ENCODE data around the gene TEX52. TPM values are rescaled to one million over a fixed set of nuclear protein-coding genes. Genes with fewer than 3 reads are reported as not detected.

The TEX52 gene
- total RNA-seq, 1 donor from 2014 or later = not detected

DNA sequence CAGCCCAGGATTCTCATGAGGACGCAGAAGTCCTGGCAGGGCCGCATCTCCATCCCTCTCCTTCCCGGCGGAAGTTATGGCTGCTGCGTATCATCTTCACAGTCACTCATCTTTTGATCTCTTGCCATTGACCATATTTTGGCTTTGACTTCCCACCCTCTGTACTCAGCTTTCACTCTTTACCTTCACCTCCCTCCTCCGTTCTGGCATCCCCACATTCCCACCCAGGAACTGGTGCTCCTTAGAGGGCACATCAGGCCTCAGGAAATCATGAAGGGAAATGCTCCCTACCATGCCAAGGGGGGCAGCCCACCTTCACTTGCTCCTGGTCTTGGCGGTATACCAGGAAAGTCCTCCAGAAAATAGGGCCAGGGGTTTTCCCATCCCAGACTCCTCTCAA lies 1.3 kb downstream of the TEX52 start:
- no peak for DNase-seq (ENCODE audit: low read depth, low spot score)
- H3K36me3 Mint-ChIP-seq (ENCODE audit: low read depth) = no peaks in the 10 kb centered on the region
- no peaks in the 10 kb centered on the region for H3K27me3 Mint-ChIP-seq (ENCODE audit: low read depth)
- no peaks in the 10 kb centered on the region for H3K9me3 Mint-ChIP-seq
- no peak overlapping the region for H3K27ac Mint-ChIP-seq (ENCODE audit: unreplicated experiment)
- no peak overlapping the region for H3K4me3 Mint-ChIP-seq
- TF ChIP-seq CTCF (conservative IDR thresholded peaks at IDR 0.05) = no peak
- H3K4me1 Mint-ChIP-seq = peaks cover 12% of the 10 kb centered on the region

GRCh38 chr12:2854669-2855453 lies 2.0 kb downstream of the TEX52 start:
- no peak for DNase-seq (ENCODE audit: low read depth, low spot score)
- Mint-ChIP-seq H3K4me3 (no peak overlapping the region), H3K4me1 (peaks cover 14% of the 10 kb centered on the region), H3K9me3 (no peaks in the 10 kb centered on the region), H3K27ac (ENCODE audit: unreplicated experiment) (no peak overlapping the region), H3K27me3 (ENCODE audit: low read depth) (no peaks in the 10 kb centered on the region), H3K36me3 (ENCODE audit: low read depth) (no peaks in the 10 kb centered on the region)
- no peak for TF ChIP-seq CTCF (conservative IDR thresholded peaks at IDR 0.05)

DNA sequence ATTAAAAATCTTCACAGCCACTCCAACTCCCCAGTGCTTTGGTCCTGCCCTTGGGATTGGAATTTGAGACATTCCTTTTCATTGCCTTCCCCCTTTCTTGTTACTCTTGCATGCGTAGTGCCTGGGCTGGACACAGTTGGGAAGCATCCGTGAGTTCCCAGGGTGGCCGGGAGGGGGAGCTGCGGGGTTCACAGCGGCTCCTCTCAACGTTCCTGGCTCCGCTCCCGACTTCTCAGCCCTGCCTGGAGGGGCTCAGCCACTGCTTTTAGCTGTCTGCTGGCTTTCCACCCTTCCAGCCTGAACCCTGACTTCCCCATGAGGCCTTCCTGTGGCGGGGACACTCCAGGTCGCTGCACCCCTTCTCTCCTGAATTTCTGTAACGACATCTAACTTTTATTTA lies 3.2 kb downstream of the TEX52 start:
- peak; percentile 89 for DNase-seq (ENCODE audit: low read depth, low spot score)
- Mint-ChIP-seq H3K27me3 (ENCODE audit: low read depth) (no peaks in the 10 kb centered on the region), H3K4me3 (no peak overlapping the region), H3K36me3 (ENCODE audit: low read depth) (no peaks in the 10 kb centered on the region), H3K4me1 (peaks cover 27% of the 10 kb centered on the region), H3K9me3 (no peaks in the 10 kb centered on the region), H3K27ac (ENCODE audit: unreplicated experiment) (no peak overlapping the region)
- peak; percentile 96 for TF ChIP-seq CTCF (conservative IDR thresholded peaks at IDR 0.05)

GRCh38 chr12:2851931-2852330 lies 4.9 kb downstream of the TEX52 start:
- DNase-seq (ENCODE audit: low read depth, low spot score) = no peak
- H3K36me3 Mint-ChIP-seq (ENCODE audit: low read depth) = no peaks in the 10 kb centered on the region
- no peak overlapping the region for H3K4me3 Mint-ChIP-seq
- H3K27ac Mint-ChIP-seq (ENCODE audit: unreplicated experiment) = no peak overlapping the region
- peaks cover 35% of the 10 kb centered on the region for H3K4me1 Mint-ChIP-seq
- no peaks in the 10 kb centered on the region for H3K27me3 Mint-ChIP-seq (ENCODE audit: low read depth)
- H3K9me3 Mint-ChIP-seq = no peaks in the 10 kb centered on the region
- no peak for TF ChIP-seq CTCF (conservative IDR thresholded peaks at IDR 0.05)

GRCh38 chr12:2845280-2845679 lies 11.6 kb downstream of the TEX52 start:
- Mint-ChIP-seq H3K27ac (ENCODE audit: unreplicated experiment) (peak overlapping the region; percentile 67), H3K9me3 (no peaks in the 10 kb centered on the region), H3K27me3 (ENCODE audit: low read depth) (no peaks in the 10 kb centered on the region), H3K36me3 (ENCODE audit: low read depth) (peaks cover 2% of the 10 kb centered on the region), H3K4me1 (peaks cover 50% of the 10 kb centered on the region), H3K4me3 (no peak overlapping the region)
- no peak for DNase-seq (ENCODE audit: low read depth, low spot score)
- TF ChIP-seq CTCF (conservative IDR thresholded peaks at IDR 0.05) = no peak

Measured in neural crest cell (in vitro differentiated cells).